ENCODE measurements around the gene PLCD3.

The PLCD3 gene

DNA sequence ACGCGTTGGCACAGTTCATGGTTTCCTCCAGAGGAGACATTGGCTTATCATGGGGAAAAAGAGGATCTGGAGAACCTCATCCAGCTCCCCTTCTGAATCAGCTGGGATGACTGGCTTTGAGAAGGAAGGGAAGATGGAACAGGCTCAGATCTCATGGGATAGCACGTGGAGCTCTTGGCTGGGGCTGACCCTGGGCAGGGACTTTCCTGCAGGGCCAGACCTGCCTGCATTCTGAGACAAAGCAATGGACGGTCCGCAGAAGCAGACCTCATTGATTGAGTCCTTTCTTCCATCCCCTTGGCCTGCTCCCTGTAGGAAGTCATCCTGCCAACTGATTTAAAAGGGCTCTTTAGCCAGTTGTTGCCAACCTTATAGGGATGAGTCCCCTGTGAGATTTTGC is 26.2 kb downstream of the PLCD3 start:
- no peaks in the 10 kb centered on the region for H3K9me3 Mint-ChIP-seq
- ATAC-seq (replicated peaks; ENCODE audit: extremely low read depth, poor library complexity, severe bottlenecking) (no peak), DNase-seq (ENCODE audit: low spot score in 2 of 2) (no peak)
- H3K27ac Mint-ChIP-seq (ENCODE audit: low read depth), result no peak overlapping the region
- H3K36me3 Mint-ChIP-seq (ENCODE audit: insufficient read depth), result peaks cover 58% of the 10 kb centered on the region
- H3K4me1 Mint-ChIP-seq, result no peaks in the 10 kb centered on the region
- H3K27me3 Mint-ChIP-seq, result no peaks in the 10 kb centered on the region
- H3K4me3 Mint-ChIP-seq, result no peak overlapping the region

DNA sequence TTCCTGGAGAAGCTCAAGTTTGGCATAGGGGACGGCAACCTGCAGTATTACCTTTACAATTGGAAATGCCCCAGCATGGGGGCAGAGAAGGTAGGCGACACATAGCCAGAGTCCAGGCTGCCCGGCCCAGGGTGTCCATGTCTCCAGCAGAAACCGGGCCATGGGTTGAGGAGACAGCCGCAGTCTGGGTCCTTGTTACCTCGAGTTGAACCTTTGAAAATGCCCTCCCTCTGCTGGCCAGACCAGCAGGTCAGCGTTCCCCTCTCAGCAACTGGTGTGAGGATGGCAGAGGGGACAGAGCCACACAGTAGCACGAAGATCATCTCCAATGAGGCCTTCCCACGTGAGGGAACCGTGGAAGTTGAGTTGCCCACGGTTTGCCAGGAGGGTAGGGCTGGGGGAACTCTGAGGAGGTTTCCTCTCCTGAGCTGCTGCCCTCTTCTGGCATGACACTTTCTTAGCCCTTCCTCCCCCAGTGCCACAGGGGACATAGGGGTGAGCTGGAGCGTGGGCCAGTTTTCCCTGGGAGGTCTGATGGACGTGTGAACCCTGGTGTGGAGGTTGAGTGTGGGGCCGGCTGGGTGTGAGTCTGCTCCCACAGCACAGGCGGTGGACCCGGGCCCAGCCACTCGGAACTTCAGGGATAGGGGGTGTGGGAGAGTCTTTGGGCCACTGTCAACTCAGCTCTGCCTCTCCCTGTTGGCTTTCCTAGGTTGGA is 27.2 kb downstream of the PLCD3 start:
- H3K9me3 Mint-ChIP-seq, result no peaks in the 10 kb centered on the region
- no peak overlapping the region for H3K4me3 Mint-ChIP-seq
- peaks cover 64% of the 10 kb centered on the region for H3K36me3 Mint-ChIP-seq (ENCODE audit: insufficient read depth)
- no peaks in the 10 kb centered on the region for H3K27me3 Mint-ChIP-seq
- ATAC-seq (replicated peaks; ENCODE audit: extremely low read depth, poor library complexity, severe bottlenecking) (no peak), DNase-seq (ENCODE audit: low spot score in 2 of 2) (no peak)
- H3K27ac Mint-ChIP-seq (ENCODE audit: low read depth), result no peak overlapping the region
- H3K4me1 Mint-ChIP-seq, result no peaks in the 10 kb centered on the region

DNA sequence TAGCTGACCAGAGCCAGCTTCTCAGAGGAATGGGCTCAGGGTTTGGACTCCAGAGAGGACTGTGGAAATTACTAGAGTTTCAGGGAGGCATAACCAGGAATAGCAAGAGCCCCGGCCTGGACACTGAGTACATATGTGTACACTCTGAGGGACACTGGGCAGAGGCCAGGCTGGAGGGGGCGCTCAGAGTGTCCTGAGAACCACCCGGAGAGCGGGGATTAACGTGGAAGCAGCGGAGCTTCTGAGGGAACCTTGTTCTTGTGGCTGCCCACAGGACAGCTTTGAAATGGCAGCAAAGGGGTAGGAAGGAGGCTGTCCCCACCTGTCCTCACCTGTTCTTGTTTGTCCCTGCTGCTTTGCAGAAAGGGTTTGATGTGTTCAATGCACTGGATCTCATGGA is 27.8 kb downstream of the PLCD3 start:
- no peaks in the 10 kb centered on the region for H3K27me3 Mint-ChIP-seq
- H3K4me1 Mint-ChIP-seq, result no peaks in the 10 kb centered on the region
- no peak overlapping the region for H3K4me3 Mint-ChIP-seq
- no peak overlapping the region for H3K27ac Mint-ChIP-seq (ENCODE audit: low read depth)
- DNase-seq (ENCODE audit: low spot score in 2 of 2) (no peak), ATAC-seq (replicated peaks; ENCODE audit: extremely low read depth, poor library complexity, severe bottlenecking) (no peak)
- no peaks in the 10 kb centered on the region for H3K9me3 Mint-ChIP-seq
- peaks cover 70% of the 10 kb centered on the region for H3K36me3 Mint-ChIP-seq (ENCODE audit: insufficient read depth)

DNA sequence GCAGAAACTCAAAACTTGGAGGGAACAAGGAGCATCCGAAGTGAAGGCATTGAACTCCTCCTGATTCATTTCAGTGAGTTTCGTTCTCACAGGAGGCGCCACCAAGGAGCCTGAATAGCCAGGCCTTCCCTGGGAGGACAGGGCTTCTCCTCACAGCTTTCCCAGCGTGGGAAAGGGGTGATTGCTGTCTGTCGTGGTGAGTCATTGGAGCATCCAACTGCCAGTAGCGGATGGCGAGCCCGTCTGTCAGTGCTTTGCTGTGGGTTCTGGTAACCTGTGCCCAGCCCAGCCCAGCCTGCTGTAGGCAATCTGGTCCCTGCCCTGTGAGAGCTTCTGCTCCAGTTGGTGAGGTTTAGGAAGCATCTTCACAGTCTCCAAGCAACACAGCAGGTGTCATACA is 28.3 kb downstream of the PLCD3 start:
- Mint-ChIP-seq H3K4me1 (no peaks in the 10 kb centered on the region), H3K27ac (ENCODE audit: low read depth) (no peak overlapping the region), H3K4me3 (no peak overlapping the region), H3K36me3 (ENCODE audit: insufficient read depth) (peaks cover 70% of the 10 kb centered on the region), H3K9me3 (no peaks in the 10 kb centered on the region), H3K27me3 (no peaks in the 10 kb centered on the region)
- DNase-seq (ENCODE audit: low spot score in 2 of 2) (no peak), ATAC-seq (replicated peaks; ENCODE audit: extremely low read depth, poor library complexity, severe bottlenecking) (no peak)

DNA sequence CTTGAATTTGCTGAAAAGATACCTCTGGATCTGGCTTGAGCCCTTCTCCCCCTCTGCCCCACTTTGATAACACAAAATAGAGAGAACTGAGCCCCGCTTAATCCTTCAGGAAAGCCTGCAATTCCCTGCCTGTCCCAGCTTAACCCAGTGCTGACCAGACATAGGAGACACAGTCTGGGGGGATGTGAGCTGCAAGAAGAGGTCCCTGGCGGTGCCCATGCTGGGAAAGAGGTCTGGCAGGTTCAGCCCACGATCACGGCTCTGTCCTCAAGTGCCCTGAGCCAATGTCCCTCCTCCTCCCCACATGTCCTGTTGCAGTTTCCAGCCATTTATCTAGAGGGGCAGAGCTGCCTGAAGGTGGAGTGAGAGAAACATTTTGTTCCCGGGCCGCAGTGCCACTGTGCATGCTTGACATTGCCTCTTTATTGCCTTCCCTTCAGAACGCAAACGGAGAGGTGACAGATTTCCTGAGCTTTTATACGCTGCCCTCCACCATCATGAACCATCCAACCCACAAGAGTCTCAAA is 29.0 kb downstream of the PLCD3 start:
- Mint-ChIP-seq H3K36me3 (ENCODE audit: insufficient read depth) (peaks cover 72% of the 10 kb centered on the region), H3K4me1 (no peaks in the 10 kb centered on the region), H3K4me3 (no peak overlapping the region), H3K27ac (ENCODE audit: low read depth) (no peak overlapping the region), H3K27me3 (no peaks in the 10 kb centered on the region), H3K9me3 (no peaks in the 10 kb centered on the region)
- DNase-seq (ENCODE audit: low spot score in 2 of 2) (no peak), ATAC-seq (replicated peaks; ENCODE audit: extremely low read depth, poor library complexity, severe bottlenecking) (no peak)

DNA sequence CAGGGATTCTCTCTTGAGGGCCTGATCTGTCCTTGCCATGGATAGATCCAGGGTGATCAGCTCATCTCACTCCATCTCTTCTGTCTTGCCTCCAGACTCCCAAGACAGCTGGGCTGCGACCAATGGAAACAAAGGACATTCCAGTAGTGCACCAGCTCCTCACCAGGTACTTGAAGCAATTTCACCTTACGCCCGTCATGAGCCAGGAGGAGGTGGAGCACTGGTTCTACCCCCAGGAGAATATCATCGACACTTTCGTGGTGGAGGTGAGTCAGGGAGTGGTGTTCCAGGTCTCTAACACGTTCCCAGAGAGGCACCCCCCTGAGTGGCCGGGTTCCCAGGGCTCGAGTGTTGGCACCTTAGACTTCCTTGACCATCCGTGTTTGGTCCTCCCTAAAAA is 29.5 kb downstream of the PLCD3 start:
- DNase-seq (ENCODE audit: low spot score in 2 of 2) (no peak), ATAC-seq (replicated peaks; ENCODE audit: extremely low read depth, poor library complexity, severe bottlenecking) (no peak)
- H3K27me3 Mint-ChIP-seq, result no peaks in the 10 kb centered on the region
- H3K4me3 Mint-ChIP-seq, result no peak overlapping the region
- no peak overlapping the region for H3K27ac Mint-ChIP-seq (ENCODE audit: low read depth)
- H3K4me1 Mint-ChIP-seq, result no peaks in the 10 kb centered on the region
- no peaks in the 10 kb centered on the region for H3K9me3 Mint-ChIP-seq
- H3K36me3 Mint-ChIP-seq (ENCODE audit: insufficient read depth), result peaks cover 70% of the 10 kb centered on the region

DNA sequence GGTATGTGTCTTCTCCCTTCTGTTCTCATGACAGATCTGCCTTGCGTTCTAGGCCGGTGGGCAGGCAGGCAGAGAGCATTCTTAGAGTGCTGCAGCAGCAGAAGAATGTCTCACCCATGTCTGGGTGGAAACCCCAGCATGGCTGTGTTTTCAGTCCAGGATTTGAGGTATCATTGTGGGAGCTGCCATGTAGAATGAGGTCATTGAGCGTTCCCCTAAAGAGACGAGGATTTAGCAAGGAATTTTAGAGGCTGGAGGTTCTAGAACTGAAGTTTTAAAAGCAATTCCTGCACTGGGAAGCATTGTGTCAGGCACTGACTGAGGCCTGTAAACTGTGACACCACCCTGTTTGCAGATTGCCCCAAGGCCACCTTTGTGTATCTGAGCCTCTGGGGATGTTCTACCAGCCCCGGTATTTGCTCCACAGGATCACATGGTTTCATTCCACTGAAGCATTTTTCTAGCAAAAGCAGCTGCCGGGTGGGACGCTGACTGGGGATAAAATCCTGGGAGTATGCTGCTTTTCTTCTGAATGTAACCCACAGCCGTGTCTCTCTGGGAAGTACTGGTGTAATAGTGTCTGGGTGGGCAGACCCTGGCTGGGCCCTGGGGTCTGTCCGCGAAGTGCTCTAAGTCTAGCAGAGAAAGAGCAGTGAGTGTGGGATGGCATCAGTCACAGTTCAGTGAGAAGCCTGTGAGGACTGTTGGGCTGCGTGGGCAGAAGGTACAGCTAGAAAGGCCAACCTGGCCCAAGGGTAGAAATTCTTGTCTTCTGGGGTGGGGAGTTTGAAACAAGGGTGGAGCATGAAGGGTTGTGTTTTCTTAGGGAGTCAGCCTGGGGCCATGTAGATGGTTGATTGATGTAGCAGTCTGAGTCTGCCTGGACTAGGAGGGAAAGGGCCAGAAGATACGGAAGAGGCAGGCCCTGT is 30.2 kb downstream of the PLCD3 start:
- H3K9me3 Mint-ChIP-seq, result no peaks in the 10 kb centered on the region
- DNase-seq (ENCODE audit: low spot score in 2 of 2) (no peak), ATAC-seq (replicated peaks; ENCODE audit: extremely low read depth, poor library complexity, severe bottlenecking) (no peak)
- peak overlapping the region; percentile 49 for H3K27ac Mint-ChIP-seq (ENCODE audit: low read depth)
- no peaks in the 10 kb centered on the region for H3K27me3 Mint-ChIP-seq
- no peak overlapping the region for H3K4me3 Mint-ChIP-seq
- no peaks in the 10 kb centered on the region for H3K4me1 Mint-ChIP-seq
- peaks cover 69% of the 10 kb centered on the region for H3K36me3 Mint-ChIP-seq (ENCODE audit: insufficient read depth)

DNA sequence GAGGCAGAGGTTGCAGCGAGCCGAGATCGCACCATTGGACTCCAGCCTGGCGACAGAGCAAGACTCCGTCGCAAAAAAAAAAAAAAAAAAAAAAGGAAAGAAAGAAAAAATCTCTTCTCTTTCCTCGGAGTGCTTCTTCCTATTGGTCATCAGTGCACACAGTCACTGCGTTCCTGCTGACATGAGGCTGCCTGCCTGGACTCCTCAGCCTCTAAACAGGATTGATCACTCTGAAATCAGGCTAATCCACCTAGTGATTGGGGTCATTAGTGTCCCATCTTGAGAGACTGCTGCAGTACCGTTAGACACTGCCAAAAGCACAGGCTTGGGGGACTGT is 30.8 kb downstream of the PLCD3 start:
- Mint-ChIP-seq H3K4me1 (peaks cover 2% of the 10 kb centered on the region), H3K4me3 (no peak overlapping the region), H3K36me3 (ENCODE audit: insufficient read depth) (peaks cover 67% of the 10 kb centered on the region), H3K9me3 (no peaks in the 10 kb centered on the region), H3K27me3 (no peaks in the 10 kb centered on the region), H3K27ac (ENCODE audit: low read depth) (no peak overlapping the region)
- ATAC-seq (replicated peaks; ENCODE audit: extremely low read depth, poor library complexity, severe bottlenecking), result no peak
- no peak for DNase-seq (ENCODE audit: low spot score in 2 of 2)

DNA sequence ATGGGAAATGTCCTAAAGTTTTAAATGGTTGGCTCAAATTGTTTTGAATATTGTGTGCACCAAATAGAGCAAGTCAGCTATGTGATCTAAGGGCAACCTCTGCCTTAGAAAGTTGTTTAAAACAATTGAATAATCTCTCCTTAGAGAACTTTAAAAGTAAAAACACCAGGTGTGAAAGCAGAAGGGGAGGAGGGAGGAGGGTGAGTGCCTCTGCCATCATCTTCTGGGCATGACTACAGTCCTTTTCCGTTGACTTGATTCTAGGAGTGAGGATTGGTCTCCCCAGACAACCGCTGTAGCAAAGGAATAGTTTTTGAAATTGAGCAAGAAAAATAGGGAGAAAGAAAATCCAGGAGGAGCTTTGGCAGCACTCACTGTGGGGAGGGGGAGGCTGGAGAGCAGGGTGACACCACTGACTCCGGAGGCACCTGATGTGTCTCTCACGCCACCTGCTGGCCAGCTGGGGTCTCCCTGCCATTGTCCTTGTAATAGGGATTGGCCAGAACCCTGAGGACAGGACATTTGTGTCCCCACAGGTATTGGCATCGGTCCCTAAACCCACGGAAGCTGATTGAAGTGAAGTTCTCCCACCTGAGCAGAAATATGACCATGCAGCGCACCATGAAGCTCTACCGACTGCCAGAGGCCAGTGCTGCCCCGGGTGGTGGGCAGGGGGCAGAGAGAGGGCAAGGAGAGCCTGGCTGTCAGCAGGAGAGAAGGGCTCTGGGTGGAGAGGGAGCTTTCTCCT is 33.3 kb downstream of the PLCD3 start:
- peak; percentile 56 to 65 for DNase-seq (ENCODE audit: low spot score in 2 of 2)
- Mint-ChIP-seq H3K27ac (ENCODE audit: low read depth) (no peak overlapping the region), H3K9me3 (no peaks in the 10 kb centered on the region), H3K27me3 (no peaks in the 10 kb centered on the region), H3K4me1 (peaks cover 6% of the 10 kb centered on the region), H3K36me3 (ENCODE audit: insufficient read depth) (peaks cover 67% of the 10 kb centered on the region), H3K4me3 (no peak overlapping the region)
- peak; percentile 75 for ATAC-seq (replicated peaks; ENCODE audit: extremely low read depth, poor library complexity, severe bottlenecking)

DNA sequence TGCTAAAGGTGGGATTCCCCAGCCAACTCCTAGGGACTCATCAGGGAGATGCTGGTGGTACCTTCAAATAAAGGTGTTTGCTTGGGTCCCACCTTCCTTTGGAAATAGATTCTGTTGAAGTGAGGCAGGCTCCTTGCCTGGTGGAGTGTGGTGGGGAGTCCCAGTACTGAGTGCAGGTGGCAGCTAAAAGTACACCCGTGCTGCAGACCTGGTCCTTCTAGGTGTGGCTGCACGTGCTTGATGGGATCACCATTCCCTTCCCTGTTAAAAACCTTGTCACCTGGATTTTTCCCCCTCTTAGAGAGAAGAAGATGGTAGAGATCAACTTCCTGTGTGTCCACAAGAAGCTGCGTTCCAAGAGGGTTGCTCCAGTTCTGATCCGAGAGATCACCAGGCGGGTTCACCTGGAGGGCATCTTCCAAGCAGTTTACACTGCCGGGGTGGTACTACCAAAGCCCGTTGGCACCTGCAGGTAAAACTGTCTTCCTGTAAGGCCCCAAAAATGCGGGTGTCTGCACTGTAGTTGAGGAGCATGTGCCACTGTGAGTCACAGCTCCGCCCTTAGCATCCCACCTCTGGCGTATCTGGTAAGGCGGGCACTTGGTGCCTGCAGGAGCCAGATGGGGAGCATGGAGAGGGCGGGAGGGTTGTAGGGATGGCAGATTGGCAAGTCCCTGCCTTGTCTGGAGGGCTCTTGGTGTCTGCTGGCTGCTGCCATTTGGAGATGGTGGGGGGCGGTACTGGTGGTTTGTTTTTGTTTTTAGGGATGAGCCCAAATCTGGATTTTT is 34.0 kb downstream of the PLCD3 start:
- Mint-ChIP-seq H3K4me3 (no peak overlapping the region), H3K27me3 (no peaks in the 10 kb centered on the region), H3K4me1 (peaks cover 6% of the 10 kb centered on the region), H3K36me3 (ENCODE audit: insufficient read depth) (peaks cover 68% of the 10 kb centered on the region), H3K9me3 (no peaks in the 10 kb centered on the region), H3K27ac (ENCODE audit: low read depth) (no peak overlapping the region)
- DNase-seq (ENCODE audit: low spot score in 2 of 2), result no peak
- ATAC-seq (replicated peaks; ENCODE audit: extremely low read depth, poor library complexity, severe bottlenecking), result no peak

DNA sequence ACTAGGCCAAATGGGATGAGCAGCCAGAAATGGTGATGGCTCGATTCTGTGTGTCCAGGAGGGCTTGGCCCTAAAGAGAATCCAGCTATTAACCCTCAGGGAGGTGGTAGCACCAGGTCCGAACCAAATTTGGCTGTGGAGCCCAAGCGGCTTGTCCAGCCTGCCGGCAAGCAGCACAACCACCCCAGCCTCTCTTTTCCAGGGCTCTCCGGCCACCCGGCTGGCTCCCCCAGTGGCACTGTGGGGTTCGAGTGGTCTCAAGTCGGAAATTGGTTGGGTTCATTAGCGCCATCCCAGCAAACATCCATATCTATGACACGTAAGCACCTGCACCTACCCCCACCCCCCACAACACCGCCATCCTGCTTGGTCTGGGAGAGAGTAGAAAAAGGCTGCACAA is 35.4 kb downstream of the PLCD3 start:
- peaks cover 63% of the 10 kb centered on the region for H3K36me3 Mint-ChIP-seq (ENCODE audit: insufficient read depth)
- no peak overlapping the region for H3K27ac Mint-ChIP-seq (ENCODE audit: low read depth)

DNA sequence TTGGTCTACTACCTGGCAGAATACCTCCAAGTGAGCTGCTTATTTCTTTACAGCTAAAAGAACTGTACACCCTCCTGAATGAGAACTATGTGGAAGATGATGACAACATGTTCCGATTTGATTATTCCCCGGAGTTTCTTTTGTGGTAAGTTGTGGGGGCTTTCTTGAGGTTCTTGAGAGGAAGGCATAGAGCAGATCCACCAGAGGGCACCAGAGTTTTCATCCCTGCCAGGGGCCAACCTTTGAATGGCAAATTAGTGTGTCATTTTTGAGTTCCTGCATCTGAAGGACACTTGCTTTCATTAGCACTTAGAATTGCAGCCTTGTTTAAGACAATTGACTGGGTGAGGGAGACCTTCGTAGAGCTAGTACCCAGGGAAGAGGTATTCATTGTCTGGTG is 36.2 kb downstream of the PLCD3 start:
- Mint-ChIP-seq H3K36me3 (ENCODE audit: insufficient read depth) (peaks cover 64% of the 10 kb centered on the region), H3K9me3 (no peaks in the 10 kb centered on the region), H3K27me3 (no peaks in the 10 kb centered on the region), H3K4me3 (no peak overlapping the region), H3K4me1 (peaks cover 6% of the 10 kb centered on the region), H3K27ac (ENCODE audit: low read depth) (no peak overlapping the region)
- no peak for ATAC-seq (replicated peaks; ENCODE audit: extremely low read depth, poor library complexity, severe bottlenecking)
- no peak for DNase-seq (ENCODE audit: low spot score in 2 of 2)

More for the DNA sequence above, 35.4 kb downstream of the PLCD3 start:
- H3K27me3 Mint-ChIP-seq, result no peaks in the 10 kb centered on the region
- no peak overlapping the region for H3K4me3 Mint-ChIP-seq
- ATAC-seq (replicated peaks; ENCODE audit: extremely low read depth, poor library complexity, severe bottlenecking) (no peak), DNase-seq (ENCODE audit: low spot score in 2 of 2) (no peak)
- H3K9me3 Mint-ChIP-seq, result no peaks in the 10 kb centered on the region
- H3K4me1 Mint-ChIP-seq, result peaks cover 6% of the 10 kb centered on the region
